Measurements from ENCODE around the gene KDM2A. TPM values are rescaled to one million over a fixed set of nuclear protein-coding genes. Genes with fewer than 3 reads are reported as not detected.

Gene KDM2A
- total RNA-seq, 1 experiment from 2014 or later, result 65.3 TPM

DNA sequence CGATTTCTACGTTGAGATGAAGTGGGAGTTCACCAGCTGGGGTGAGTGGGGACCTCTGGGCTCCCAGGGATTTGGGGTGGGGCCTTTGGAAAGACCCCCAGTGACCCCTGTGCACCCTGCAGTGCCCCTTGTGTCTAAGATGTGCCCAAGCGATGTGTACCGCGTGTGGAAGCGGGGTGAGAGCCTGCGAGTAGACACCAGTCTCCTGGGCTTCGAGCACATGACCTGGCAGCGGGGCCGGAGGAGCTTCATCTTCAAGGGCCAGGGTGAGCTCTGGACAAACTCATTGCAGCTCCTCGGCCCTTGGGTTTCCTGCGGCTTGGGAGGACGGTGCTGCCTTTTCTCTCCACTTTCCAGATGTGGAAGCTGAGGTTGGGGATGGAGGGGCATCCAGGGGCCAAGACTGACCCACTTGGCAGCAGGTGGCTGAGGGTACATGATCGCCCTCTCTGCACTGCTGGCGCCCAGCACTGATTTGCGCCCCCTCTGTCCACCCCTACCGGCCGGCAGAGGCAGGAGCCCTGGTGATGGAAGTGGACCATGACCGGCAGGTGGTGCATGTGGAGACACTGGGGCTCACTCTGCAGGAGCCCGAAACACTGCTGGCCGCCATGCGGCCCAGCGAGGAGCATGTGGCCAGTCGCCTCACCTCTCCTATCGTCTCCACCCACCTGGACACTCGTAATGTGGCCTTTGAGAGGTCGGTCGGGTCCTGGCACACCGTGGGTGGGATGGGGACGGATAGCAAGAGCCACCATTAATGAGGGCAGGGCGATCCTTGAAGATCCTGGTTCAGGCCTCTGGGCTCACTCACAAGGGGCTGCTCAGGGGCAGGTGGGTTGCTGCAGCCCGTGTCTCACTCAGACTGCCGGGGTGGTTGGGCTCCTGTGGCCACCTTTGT lies 172.7 kb downstream of the KDM2A start:
- BruUV-seq (replicated peaks), result no TSS peak
- H3K9me3 ChIP-seq (ENCODE audit: low read length), result peaks cover 9% of the 10 kb centered on the region
- H3K4me1 ChIP-seq (ENCODE audit: insufficient read depth, low read length), result peaks cover 44% of the 10 kb centered on the region
- no peaks in the 10 kb centered on the region for H3K9me2 ChIP-seq (replicated peaks; ENCODE audit: low read length)
- no peak overlapping the region for H3K4me3 ChIP-seq (ENCODE audit: low read length)
- H3K27ac ChIP-seq (ENCODE audit: low read length), result peak overlapping the region; percentile 76
- intact Hi-C loops (cut with micrococcal nuclease), result no loop called here
- no peak for TF ChIP-seq EZH2phosphoT487 (IDR thresholded peaks at IDR 0.05; ENCODE audit: borderline replicate concordance, low read length)
- peaks cover 56% of the 10 kb centered on the region for H3K79me2 ChIP-seq (ENCODE audit: low read length)
- H3K4me2 ChIP-seq (ENCODE audit: low read length), result peak overlapping the region; percentile 46
- H3K36me3 ChIP-seq (ENCODE audit: low read depth, low read length), result peaks cover 39% of the 10 kb centered on the region
- no peak for ATAC-seq
- ChIA-PET POLR2A (ENCODE audit: unreplicated experiment) (no interaction called here), CTCF (no interaction called here)
- H3K27me3 ChIP-seq (ENCODE audit: low read length), result no peaks in the 10 kb centered on the region
- no peaks in the 10 kb centered on the region for H3F3A ChIP-seq (ENCODE audit: low read length, unreplicated experiment)
- no peak overlapping the region for H2AFZ ChIP-seq (ENCODE audit: low read length)
- peaks cover 4% of the 10 kb centered on the region; the same call in 1 of the 2 replicates for H4K20me1 ChIP-seq (ENCODE audit: low read length)
- no peak for DNase-seq
- no peak overlapping the region for H3K9ac ChIP-seq (ENCODE audit: low read length)

DNA sequence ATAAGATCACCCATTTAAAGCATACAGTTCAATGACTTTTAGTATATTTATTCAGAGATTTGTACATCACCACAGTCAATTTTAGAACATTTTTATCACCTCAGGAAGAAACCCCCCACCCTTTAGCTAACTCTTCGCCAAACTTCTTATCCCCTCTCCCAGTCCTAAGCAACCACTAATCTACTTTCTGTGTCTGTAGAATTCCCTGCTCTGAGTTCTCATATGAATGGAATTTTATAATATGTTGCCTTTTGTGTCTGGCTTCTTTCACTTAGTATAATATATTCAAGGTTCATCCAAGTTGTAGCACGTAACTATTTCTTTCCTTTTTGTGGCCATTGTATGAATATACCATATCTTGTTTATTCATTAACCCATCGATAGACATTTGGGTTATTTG lies 173.6 kb downstream of the KDM2A start:
- H3K4me2 ChIP-seq (ENCODE audit: low read length), result peak overlapping the region; percentile 46
- intact Hi-C loops (cut with micrococcal nuclease), result no loop called here

DNA sequence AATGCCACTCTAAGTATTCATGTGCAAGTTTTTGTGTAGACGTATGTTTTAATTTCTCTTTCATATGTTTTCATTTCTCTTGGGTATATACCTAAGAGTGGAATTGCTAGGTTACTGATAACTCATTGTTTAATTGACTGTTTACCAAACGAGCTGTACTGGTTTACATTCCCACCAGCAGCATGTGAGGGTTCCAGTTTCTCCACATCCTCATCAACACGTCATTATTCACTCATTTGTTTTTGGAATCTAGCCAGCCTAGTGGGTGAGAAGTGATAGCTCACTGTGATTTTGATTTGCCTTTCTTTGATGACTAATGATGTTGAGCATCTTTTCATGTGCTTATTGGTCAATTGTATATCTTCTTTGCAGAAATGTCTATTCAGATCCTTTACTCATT lies 174.0 kb downstream of the KDM2A start:
- no peak for TF ChIP-seq EZH2 (IDR thresholded peaks at IDR 0.05; ENCODE audit: low read length, unreplicated experiment)
- TF ChIP-seq, protein P1, sequence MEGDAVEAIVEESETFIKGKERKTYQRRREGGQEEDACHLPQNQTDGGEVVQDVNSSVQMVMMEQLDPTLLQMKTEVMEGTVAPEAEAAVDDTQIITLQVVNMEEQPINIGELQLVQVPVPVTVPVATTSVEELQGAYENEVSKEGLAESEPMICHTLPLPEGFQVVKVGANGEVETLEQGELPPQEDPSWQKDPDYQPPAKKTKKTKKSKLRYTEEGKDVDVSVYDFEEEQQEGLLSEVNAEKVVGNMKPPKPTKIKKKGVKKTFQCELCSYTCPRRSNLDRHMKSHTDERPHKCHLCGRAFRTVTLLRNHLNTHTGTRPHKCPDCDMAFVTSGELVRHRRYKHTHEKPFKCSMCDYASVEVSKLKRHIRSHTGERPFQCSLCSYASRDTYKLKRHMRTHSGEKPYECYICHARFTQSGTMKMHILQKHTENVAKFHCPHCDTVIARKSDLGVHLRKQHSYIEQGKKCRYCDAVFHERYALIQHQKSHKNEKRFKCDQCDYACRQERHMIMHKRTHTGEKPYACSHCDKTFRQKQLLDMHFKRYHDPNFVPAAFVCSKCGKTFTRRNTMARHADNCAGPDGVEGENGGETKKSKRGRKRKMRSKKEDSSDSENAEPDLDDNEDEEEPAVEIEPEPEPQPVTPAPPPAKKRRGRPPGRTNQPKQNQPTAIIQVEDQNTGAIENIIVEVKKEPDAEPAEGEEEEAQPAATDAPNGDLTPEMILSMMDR (conservative IDR thresholded peaks at IDR 0.05; ENCODE audit: low read depth, low read length), result no peak
- TF ChIP-seq EZH2phosphoT487 (IDR thresholded peaks at IDR 0.05; ENCODE audit: borderline replicate concordance, low read length), result no peak
- CTCF ChIA-PET, result no interaction called here
- H3K4me3 ChIP-seq (ENCODE audit: low read length), result peak overlapping the region; percentile 1; the same call in 1 of the 2 replicates
- H3F3A ChIP-seq (ENCODE audit: low read length, unreplicated experiment), result no peaks in the 10 kb centered on the region
- H4K20me1 ChIP-seq (ENCODE audit: low read length), result peaks cover 4% of the 10 kb centered on the region; the same call in 1 of the 2 replicates
- H3K4me2 ChIP-seq (ENCODE audit: low read length), result peak overlapping the region; percentile 46
- H3K9ac ChIP-seq (ENCODE audit: low read length), result no peak overlapping the region
- BruUV-seq (replicated peaks), result no TSS peak
- POLR2A ChIA-PET (ENCODE audit: unreplicated experiment), result interaction anchor here (0.7 kb wide), 1 partner anchor 10 kb away, joined by 3 read pairs; the partner anchor contains the start of gene SSH3
- no peaks in the 10 kb centered on the region for H3K9me2 ChIP-seq (replicated peaks; ENCODE audit: low read length)
- H3K36me3 ChIP-seq (ENCODE audit: low read depth, low read length), result peaks cover 41% of the 10 kb centered on the region
- H2AFZ ChIP-seq (ENCODE audit: low read length), result no peak overlapping the region
- ATAC-seq (peak; percentile 18), DNase-seq (peak; percentile 91)
- peak overlapping the region; percentile 76 for H3K27ac ChIP-seq (ENCODE audit: low read length)
- peaks cover 9% of the 10 kb centered on the region for H3K9me3 ChIP-seq (ENCODE audit: low read length)
- peaks cover 56% of the 10 kb centered on the region for H3K79me2 ChIP-seq (ENCODE audit: low read length)
- intact Hi-C loops (cut with micrococcal nuclease), result no loop called here
- no peaks in the 10 kb centered on the region for H3K27me3 ChIP-seq (ENCODE audit: low read length)
- peaks cover 38% of the 10 kb centered on the region for H3K4me1 ChIP-seq (ENCODE audit: insufficient read depth, low read length)

More for the DNA sequence above, 173.6 kb downstream of the KDM2A start:
- peak overlapping the region; percentile 76 for H3K27ac ChIP-seq (ENCODE audit: low read length)
- ChIA-PET POLR2A (ENCODE audit: unreplicated experiment) (no interaction called here), CTCF (no interaction called here)
- peaks cover 4% of the 10 kb centered on the region; the same call in 1 of the 2 replicates for H4K20me1 ChIP-seq (ENCODE audit: low read length)
- TF ChIP-seq EZH2phosphoT487 (IDR thresholded peaks at IDR 0.05; ENCODE audit: borderline replicate concordance, low read length) (no peak), EZH2 (IDR thresholded peaks at IDR 0.05; ENCODE audit: low read length, unreplicated experiment) (no peak)
- no TSS peak for BruUV-seq (replicated peaks)
- ATAC-seq (no peak), DNase-seq (no peak)
- H3K27me3 ChIP-seq (ENCODE audit: low read length), result no peaks in the 10 kb centered on the region
- H2AFZ ChIP-seq (ENCODE audit: low read length), result no peak overlapping the region
- H3K9ac ChIP-seq (ENCODE audit: low read length), result peak overlapping the region; percentile 20
- H3K9me2 ChIP-seq (replicated peaks; ENCODE audit: low read length), result no peaks in the 10 kb centered on the region
- H3K4me1 ChIP-seq (ENCODE audit: insufficient read depth, low read length), result peaks cover 43% of the 10 kb centered on the region
- H3K79me2 ChIP-seq (ENCODE audit: low read length), result peaks cover 56% of the 10 kb centered on the region
- peaks cover 9% of the 10 kb centered on the region for H3K9me3 ChIP-seq (ENCODE audit: low read length)
- no peaks in the 10 kb centered on the region for H3F3A ChIP-seq (ENCODE audit: low read length, unreplicated experiment)
- peak overlapping the region; percentile 1; the same call in 1 of the 2 replicates for H3K4me3 ChIP-seq (ENCODE audit: low read length)
- H3K36me3 ChIP-seq (ENCODE audit: low read depth, low read length), result peaks cover 41% of the 10 kb centered on the region
